HG02588 (cell line): ENCODE measurements around the gene IMPA2.

Experiments
- ATAC-seq: cut with Tn5 transposase; IDR thresholded peaks from one replicate; pipeline ENCODE4 v1.9.1; 2021; ENCODE audit warnings: mild to moderate bottlenecking, moderate library complexity; ENCODE audit not compliant: unreplicated experiment

IMPA2 gene

DNA sequence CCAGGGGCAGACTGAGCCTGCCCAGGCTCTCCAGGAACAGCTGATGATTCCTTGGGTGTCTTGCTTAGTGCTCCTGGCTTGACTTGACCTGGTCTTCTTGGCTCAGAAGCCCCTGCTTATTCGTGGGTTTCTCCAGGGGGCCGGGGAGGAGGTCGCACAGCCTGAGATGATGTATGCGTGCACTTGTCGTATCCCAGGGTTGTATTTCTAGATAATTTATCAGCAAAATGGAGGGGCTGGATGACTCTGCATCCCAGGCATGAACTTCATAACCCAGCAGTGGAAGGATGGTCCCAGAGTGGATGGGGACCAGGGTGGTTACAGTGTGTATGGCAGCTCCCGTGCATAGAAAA lies 25.2 kb downstream of the IMPA2 start:
- ATAC-seq, result no peak

DNA sequence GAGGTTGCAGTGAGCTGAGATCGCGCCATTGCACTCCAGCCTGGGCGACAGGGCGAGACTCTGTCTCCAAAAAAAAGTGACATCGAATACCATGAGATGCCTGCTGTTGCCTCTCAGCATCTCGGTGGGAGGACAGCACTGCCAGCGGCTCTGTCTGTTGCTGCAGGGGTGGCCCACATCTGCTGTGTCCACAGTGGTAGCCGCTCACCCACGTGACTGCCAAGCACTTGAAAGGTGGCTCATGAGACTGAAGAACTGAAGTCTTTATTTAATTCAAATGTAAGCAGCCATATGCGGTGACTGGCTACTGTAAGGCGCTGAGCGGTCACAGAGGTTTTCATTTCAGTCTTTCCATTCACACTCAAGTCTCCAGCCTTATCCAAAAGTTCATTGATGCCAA lies 25.8 kb downstream of the IMPA2 start:
- no peak for ATAC-seq

DNA sequence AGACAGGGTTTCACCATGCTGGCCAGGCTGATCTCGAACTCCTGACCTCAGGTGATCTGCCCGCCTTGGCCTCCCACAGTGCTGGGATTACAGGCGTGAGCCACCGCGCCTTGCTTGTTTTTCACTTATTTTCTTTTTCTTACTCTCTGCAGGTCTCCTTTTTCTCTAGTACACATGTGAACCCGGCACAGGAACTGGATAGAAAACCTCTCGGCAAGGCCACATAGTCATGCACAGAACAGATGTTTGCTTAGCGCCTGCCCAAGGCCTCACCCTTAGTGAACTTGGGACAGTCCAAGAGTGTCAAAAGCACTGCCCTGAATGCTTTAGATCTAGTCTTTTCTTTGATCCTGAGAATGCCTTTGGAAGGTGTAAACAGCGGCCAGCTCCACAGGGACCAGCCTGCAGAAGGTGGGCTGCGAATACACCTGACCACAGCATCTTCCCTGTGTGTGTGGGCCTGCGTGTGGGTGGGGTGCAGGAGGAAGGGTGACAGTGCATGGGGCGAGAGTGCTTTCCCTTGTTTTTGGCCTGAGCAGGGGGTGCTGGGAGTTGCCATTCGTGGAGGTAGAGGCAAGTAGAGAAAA lies 27.0 kb downstream of the IMPA2 start:
- no peak for ATAC-seq

DNA sequence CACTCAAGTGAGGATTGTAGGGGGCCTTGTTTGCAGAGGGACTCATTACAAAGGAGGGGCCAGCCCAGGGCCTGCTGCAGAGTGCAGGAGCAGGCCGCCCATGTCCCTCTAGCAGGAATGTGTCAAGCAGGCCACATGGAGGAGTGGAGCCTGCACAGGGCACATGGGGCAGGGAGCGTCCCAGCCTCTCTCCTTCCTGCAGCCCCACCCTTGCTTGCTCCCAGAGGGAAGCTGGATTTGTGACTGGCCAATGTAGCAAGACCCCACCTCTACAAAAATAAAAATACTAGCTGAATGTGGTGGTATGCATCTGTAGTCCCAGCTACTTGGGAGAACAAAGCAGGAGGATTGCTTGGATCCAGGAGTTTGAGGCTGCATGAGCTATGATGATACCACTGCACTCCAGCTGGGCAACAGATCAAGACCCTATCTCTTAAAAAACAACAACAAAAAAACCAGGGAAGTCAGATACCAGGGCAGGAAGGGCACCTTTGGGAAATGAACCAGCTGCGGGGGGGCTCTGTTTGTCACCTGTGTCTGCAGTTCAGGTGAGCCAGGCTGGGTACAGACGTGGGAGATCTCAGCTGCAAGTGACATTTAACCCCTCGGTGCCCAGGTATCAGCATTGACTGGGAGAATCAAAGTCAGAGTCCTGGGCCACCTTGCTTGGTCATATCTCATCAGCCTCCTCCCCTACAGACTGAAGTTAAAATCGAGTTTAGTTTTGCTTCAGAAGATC lies 27.7 kb downstream of the IMPA2 start:
- no peak for ATAC-seq

DNA sequence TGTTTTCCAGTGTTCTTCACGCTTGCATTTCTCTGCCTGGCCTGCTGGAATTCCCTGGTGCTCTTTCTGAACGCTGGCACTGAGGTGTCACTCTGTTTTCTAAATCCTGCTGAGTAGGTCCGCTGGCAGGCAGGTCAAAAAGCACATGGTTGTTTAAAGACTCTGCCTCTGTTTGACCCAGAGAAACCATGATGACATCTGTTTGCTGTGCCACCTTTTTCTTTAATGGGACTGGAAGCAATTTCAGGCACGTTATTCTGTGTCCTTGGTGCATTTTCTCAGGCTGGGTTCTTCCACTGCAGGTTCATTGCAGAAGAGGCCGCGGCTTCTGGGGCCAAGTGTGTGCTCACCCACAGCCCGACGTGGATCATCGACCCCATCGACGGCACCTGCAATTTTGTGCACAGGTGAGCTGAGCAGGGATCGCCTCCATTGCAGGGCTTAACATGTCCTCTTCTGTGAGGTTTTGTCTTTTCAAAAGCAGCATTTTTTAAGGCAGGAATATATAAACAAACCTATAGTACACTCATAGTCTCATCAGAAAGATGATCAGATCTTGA lies 28.4 kb downstream of the IMPA2 start:
- ATAC-seq, result no peak

DNA sequence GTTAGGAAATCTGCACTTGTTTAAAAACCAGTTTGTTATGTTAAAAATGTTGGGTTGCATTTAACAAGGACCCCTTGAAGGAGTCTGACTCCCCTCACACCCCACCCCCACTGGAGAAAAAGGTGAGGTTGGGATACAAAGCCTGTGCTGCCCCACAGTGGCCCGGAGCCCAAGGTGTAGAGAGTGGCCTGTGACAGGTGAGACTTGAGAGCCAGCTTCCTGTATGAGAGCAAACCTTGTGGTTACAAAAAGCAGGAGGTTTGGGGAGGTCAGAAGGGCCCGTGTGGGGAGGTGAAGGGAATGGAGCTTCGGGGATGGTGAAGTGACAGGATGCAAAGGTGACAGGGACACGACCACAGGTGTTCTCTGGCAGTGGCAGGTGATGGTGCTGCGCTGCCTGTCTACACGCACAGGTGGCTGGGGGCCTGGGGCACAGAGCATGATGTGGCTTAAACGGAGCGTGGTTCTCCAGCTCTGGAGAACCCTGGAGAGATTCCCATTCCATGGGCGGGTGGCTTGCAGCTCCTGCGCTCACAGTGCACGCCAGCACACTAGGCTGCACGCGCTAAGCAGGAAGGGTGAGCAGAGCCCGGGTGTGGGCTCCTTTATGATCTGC lies 29.0 kb downstream of the IMPA2 start:
- ATAC-seq, result no peak

DNA sequence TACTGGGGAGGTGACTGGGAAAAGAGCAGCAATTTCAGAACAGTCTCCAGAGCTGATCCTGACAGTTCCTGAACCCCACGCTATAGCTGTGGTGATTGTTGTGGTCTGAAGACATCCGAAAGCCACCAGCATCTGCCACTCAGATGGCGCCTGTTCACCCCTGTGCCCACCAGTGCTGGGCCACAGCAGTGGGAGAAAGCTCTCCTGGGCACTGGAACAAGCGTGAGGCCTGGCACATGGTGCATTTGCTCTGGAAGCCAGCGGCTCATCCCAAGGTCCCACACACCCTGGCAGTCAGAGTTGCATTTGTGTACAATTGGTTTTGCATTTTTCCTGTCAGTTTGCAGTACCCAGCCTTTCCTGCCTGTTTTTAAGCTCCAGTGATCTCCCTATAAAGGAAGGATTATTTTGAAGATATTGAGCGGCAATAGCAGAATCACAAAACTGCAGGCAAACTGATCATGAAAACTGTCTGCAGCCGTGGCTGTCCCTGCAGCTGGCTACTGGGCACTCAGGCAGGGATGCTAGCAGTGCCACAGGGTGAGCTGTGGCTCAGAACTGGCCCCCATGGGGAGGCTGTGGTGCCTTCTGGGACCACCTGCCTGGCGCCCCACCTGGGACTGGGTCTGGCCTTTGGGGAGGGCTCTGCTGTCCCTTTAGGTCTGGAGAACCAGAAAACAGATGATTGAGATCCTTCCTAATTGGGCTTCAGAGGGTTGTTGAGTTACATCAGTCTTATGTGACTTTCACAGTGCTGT lies 30.1 kb downstream of the IMPA2 start:
- no peak for ATAC-seq

DNA sequence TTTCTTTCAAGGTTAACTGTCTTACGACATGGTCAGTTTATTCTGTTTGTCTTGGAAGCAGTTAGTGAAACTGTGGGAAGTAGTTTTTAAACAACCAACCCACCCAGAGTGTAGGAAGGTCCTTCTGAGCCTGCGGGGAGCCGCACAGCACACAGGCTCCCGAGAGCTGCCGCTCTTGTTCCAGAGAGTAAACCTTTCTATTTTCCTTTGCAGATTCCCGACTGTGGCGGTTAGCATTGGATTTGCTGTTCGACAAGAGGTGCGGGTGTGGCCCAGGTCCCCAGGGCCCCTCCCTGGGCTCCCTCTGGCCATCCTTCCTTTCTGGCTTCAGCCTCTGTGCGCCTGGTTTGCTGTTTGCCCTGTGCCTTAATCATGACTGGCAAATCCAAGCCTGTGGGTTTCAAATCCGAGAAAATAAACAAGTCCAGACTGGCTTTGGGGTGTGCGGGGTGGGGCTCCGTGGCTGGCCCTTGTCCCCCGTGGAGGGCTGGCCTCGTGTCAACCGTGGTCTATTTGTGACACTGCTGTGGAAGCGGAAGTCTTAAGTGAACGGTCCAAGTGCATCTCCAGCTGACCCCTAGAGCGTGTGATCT lies 30.7 kb downstream of the IMPA2 start:
- ATAC-seq, result no peak

DNA sequence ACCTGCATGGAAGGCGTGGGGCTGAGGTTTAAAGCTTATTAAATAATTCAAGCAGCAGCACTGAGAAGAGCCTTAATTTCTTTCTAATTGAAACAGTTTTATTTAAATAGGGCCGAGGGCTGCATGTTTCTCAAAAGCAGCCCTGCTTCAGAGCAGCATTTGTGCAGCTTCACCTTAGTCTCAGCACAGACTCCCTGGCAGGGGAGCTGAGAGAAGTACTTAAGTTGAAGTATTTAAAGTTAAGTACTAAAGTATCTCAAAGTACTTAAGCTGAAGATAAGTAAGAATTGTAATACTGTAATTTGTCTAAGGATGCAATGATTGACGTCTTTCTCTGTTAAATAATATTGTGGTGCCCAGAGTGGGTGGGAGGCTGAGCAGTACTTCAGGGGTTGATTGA lies 31.4 kb downstream of the IMPA2 start:
- no peak for ATAC-seq

DNA sequence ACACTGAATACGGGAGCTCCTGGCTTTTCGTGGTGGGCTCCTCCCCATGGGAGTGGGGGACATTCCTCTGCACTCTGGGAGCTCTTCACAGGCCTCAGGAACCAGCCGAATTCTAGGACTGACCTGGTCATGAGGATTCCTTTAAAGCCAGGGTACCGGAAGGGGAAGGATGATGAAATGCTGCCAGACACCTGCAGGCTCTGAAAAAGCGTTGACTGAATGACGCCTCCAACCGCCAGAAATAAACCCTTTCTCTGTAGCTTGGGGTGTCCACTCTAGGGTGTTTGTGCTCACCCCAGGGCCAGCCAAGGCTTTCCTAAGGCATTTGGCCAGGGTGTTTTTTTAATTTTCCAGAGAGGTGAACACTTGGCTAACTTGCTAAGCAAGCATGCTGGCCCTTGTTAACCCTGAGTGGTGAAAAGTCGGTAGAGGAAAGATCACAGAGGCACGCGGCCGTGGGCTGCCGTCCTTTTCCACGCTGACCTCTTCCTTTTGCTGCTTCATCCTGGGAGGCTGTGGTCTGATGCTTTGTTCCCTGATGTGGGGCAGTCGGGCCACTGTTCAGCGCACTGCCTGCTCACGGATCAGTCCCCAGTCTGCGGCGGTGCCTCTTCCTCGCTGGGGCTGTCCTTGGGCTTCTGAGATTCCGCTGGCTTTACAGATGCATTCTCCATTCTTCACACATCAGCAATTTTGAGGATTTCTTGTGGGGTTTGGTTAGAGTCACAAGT lies 32.0 kb downstream of the IMPA2 start:
- no peak for ATAC-seq

DNA sequence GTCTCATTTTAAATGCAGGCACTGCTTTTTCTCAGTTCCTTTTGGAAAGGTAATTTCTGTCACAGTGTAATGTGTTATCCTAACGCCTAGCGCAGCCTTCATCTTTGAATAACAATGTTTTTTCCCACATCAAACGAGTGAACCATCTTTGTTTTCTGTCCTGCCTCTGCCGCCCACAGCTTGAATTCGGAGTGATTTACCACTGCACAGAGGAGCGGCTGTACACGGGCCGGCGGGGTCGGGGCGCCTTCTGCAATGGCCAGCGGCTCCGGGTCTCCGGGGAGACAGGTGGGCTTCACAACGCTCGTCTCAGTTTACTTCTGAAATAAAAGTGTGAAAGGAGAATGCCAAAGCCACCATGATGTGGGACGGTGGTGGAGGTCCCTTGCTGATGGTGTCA lies 32.8 kb downstream of the IMPA2 start:
- no peak for ATAC-seq

DNA sequence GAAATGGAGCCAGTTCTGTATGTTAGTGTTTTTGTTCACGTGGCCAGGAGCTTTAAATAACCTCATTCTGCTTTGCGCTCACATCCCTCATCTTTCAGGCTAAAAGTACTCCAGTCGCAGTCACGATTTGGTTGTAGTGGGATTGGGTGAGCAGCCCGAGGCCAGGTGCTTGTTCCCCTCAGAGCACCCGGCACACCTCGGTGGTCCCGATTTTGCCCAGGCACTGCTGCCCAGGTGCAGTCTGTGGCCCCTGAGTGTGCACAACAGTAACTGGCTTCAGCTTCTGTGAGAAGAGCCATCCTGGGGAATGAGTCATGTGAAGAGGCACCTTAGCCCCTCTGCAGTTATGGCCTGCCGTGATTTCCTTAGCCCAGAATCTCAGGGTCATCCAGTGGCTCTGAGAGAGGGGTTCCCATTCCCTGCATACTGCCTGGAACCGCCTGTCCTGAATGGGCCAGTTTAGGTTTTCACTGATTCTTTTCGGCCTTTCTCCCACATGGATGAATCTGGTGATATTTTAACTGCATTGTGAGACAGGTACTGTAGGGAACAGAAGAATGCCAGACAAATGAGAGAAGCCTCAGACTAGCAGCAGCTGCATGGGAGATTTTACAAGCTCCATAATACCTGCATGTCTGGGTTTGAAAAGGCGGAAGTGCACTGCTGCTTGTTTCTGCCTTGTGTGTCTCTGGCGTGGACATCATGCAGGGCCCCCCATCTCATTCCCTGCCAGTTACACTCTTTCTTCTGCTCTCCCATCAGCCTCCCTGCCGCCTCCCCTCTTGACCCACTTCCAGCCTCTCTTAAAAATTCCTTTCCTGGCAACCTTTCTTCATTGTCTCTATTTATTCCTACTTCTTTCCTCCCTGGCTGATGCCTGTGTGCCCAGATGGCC lies 33.5 kb downstream of the IMPA2 start:
- no peak for ATAC-seq

DNA sequence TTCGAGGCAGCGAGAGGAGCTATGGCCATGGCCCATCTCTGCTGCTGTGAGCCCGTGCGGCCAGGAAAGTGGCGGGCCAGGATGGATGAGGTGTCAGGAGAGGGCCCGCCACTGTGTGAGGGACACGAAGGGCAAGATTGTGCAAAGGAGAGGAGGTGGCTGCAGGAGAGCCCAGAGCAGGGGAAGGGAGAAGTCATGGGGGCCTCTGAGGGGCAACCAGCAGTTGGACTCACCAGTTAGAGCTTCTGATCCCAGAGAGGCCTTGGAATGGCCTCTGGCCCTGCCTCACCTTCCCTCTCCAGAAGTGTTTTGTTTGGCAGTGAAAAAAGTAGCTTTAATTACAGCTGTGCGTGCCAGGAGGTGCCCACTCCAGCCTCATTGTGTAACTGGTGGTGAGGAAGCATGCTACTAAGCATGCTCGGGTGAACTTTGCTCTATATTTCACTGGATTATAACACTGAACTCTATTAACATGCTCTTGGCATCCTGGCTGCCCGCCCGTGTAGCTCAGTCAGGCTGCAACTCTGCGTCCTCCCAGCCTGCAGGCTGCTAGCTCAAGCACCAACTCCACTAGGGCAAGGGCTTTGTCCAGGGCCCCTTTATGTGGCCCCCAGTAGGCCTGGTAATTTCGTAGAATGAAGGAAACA lies 34.2 kb downstream of the IMPA2 start:
- no peak for ATAC-seq

DNA sequence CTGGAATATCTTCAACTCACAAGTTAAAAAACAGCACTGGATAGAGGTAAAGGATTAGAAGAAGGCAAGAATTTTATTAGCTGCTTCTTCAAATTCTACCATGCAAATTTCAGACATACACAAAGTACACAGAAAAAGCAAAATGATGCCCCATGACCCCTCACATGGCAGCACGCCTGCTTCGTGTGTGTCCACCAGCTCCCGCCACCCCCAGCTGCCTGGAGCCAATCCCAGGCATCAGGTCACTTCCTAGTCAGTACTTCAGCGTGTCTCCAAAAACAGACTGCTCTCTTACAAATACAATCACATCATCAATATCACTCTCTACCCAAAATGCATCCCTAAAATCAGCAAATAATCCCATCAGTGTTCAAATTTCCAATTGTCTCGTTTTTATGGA lies 35.8 kb downstream of the IMPA2 start:
- no peak for ATAC-seq

DNA sequence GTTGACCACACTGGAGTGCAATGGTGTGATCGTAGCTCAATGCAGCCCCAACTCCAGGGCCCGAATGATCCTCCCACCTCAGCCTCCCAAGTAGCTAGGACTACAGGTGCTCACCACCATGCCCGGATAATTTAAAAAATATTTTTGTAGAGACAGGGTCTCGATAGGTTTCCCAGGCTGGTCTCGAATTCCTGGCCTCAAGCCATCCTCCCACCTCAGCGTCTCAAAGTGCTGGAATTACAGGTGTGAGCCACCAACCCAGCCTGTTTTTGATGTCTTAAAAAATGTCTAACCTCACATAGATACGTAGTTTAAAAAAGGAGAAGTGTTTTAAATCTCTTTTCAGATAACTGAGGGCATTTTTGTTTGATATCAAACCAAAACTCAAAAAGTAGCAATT lies 37.6 kb downstream of the IMPA2 start:
- no peak for ATAC-seq

DNA sequence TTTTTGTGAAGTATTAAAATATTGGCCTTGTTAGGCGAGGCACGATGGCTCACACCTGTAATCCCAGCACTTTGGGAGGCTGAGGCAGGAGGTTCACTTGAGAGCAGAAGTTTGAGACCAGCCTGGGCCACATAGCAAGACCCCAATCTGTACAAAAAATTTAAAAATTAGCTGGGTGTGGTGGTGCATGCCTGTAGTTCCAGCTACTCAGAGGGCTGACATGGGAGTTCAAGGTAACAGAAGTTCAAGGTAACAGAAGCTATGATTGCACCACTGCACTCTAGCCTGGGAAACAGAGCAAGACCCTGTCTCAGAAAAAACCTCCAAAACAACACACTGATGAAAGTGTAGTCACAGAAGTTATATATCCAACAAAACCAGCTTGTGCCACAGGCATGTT lies 39.8 kb downstream of the IMPA2 start:
- ATAC-seq, result no peak

DNA sequence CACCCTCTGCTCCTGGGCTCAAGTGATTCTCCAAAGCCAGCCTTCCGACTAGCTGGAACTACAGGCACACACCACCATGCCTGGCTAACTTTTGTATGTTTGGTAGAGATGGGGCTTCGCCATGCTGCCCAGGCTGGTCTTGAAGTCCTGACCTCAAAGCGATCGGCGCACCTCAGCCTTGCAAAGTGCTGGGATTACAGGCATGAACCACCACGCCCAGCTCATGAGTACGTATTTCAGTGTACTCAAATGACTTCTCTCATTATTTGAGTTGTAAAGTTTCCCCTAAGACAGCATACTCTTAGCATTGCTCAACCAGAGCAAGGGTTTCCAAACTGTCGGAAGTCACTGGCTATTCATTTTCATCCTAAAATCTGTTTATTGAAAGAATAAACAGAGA lies 40.3 kb downstream of the IMPA2 start:
- no peak for ATAC-seq

DNA sequence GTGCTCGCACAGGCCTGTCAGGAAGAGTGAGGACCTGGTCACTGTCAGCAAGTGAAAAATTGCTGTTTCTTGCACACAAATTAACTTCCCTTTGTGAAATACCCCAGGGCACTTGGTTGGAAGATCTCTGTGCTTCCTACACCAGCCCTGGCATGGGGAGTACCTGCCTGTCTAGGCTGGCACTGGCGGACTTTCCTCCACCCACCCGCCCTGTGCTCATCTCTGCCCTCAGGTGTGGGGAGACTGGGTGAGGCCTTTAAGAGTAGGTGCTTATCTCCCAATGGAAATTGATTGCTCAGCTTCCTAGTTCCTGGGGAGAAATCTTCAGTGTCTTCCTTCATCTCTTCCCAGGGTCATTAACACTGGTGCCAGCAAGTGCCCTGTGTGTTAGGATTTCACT lies 42.1 kb downstream of the IMPA2 start:
- ATAC-seq, result no peak

DNA sequence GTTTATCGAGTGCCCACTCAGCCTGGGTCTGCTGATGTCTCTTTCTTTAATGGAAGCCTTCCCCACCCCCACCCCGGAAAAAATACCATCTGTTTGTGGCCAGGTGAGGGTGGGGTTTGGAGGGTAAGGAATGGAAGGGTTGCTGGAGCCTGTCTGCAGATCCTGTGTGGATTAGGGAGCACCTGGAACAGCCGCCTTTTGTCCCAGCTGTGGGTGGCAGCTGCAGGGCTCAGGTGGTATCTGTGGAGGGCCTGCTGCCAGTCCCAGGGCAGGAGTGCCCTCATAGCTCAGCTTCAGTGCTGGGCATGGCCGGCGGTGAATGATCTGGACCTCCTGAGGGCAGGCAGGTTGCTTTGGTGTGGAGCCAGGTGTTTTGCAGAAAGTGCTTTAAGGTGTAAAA lies 45.3 kb downstream of the IMPA2 start:
- ATAC-seq, result no peak
